Gastroesophageal sphincter (tissue), 4 donors: Measurements from ENCODE around the gene MTRF1. TPM values are rescaled to one million over a fixed set of nuclear protein-coding genes. Genes with fewer than 3 reads are reported as not detected.

Source experiments
- ATAC-seq: fragments of 150-250 bp; one replicate; pipeline ENCODE4 v1.9.1; 2016; ENCODE audit warnings: mild to moderate bottlenecking, moderate library complexity
- H3K27ac ChIP-seq, 4 donors: fragments of 200-600 bp; sonication (generic) in 3 of 4; 1 replicate in 3 of 4; 2 replicates in 1 of 4; pipeline ENCODE4 v1.5.1; 2016 to 2019
- H3K27me3 ChIP-seq: fragments of 200-600 bp; sonication (generic); one replicate; pipeline ENCODE4 v1.5.1; 2019
- H3K36me3 ChIP-seq, 2 donors: fragments of 200-600 bp; sonication (generic); one replicate each; pipeline ENCODE4 v1.5.1; 2019; ENCODE audit warnings: control low read depth in 1 of 2
- H3K4me1 ChIP-seq, 3 donors: fragments of 200-600 bp; sonication (generic); 1 replicate in 2 of 3; 2 replicates in 1 of 3; pipeline ENCODE4 v1.5.1; 2016 to 2019; ENCODE audit warnings: control low read depth in 2 of 3
- H3K4me3 ChIP-seq, 2 donors: fragments of 200-600 bp; sonication (generic); one replicate each; pipeline ENCODE4 v1.5.1; 2019; ENCODE audit warnings: mild to moderate bottlenecking in 1 of 2, moderate library complexity in 1 of 2
- H3K9me3 ChIP-seq, 3 donors: fragments of 200-600 bp; sonication (generic); one replicate each; pipeline ENCODE4 v1.5.1; 2017 to 2019; ENCODE audit warnings: control low read depth in 2 of 3
- EP300 ChIP-seq: sonication (generic); formaldehyde crosslinking; IDR thresholded peaks from one replicate; pipeline ENCODE4 v1.6.1; 2017; ENCODE audit warnings: antibody characterized with exemption, mild to moderate bottlenecking
- POLR2A ChIP-seq, 2 donors: fragments of 450-650 bp; IDR thresholded peaks; one replicate each; pipeline ENCODE4 v1.6.1; 2017; ENCODE audit warnings: antibody characterized with exemption in 2 of 2, mild to moderate bottlenecking in 2 of 2, moderate library complexity in 1 of 2
- POLR2AphosphoS5 ChIP-seq: sonication (generic); formaldehyde crosslinking; IDR thresholded peaks from one replicate; pipeline ENCODE4 v1.6.1; 2017; ENCODE audit warnings: antibody characterized with exemption
- WGBS, 2 donors: methylation state at CpG; one replicate each; pipeline ENCODE4 v1.1.5; 2018; ENCODE audit warnings: low coverage in 1 of 2; 5-methylcytosine and 5-hydroxymethylcytosine counted together
- total RNA-seq, 4 donors: library from RNA; depleted of rRNA; stranded (reverse); fragments of >200 nt; gene quantifications; one replicate each; pipeline ENCODE4 v1.1.0, GENCODE V29; 2016
- TF ChIP-seq, protein P1 (sequence below), 4 experiments: fragments of 200-600 bp in 2 of 4; fragments of 450-650 bp in 2 of 4; sonication (generic) in 1 of 4; IDR thresholded peaks; one replicate each; pipeline ENCODE4 v1.5.1; 2017 to 2019; ENCODE audit warnings: antibody characterized with exemption in 4 of 4, mild to moderate bottlenecking in 2 of 4, moderate library complexity in 2 of 4

The MTRF1 gene
- total RNA-seq, 4 donors from 2014 or later = 7.3 to 14.4 (median 10.2) TPM

DNA sequence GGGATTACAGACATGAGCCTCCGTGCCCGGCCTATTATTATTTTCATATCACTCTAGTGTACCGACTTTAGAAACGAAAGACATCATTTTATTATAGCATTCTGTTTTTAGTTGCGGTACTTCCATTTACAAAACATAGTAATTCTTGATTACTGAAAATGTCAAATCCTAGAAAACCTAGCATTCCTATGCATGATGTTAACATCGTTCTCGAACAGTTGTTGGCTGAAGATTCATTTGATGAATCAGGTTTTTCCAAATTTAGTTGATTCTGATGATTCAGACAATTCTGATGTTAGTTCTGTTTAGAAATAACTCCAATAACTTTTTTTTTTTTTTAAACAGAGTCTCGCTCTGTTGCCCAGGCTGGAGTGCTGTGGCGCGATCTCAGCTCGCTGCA, 11.5 kb upstream of the MTRF1 start:
- Histone ChIP-seq H3K27ac (no peak overlapping the region), H3K27me3 (no peaks in the 10 kb centered on the region), H3K4me3 (no peak overlapping the region), H3K9me3 (no peaks in the 10 kb centered on the region), H3K36me3 (no peaks in the 10 kb centered on the region), H3K4me1 (no peaks in the 10 kb centered on the region)
- WGBS, 2 donors = 90 to 96% methylated on average over 11 of the region's 11 CpGs
- ATAC-seq = no peak
- TF ChIP-seq, protein P1, sequence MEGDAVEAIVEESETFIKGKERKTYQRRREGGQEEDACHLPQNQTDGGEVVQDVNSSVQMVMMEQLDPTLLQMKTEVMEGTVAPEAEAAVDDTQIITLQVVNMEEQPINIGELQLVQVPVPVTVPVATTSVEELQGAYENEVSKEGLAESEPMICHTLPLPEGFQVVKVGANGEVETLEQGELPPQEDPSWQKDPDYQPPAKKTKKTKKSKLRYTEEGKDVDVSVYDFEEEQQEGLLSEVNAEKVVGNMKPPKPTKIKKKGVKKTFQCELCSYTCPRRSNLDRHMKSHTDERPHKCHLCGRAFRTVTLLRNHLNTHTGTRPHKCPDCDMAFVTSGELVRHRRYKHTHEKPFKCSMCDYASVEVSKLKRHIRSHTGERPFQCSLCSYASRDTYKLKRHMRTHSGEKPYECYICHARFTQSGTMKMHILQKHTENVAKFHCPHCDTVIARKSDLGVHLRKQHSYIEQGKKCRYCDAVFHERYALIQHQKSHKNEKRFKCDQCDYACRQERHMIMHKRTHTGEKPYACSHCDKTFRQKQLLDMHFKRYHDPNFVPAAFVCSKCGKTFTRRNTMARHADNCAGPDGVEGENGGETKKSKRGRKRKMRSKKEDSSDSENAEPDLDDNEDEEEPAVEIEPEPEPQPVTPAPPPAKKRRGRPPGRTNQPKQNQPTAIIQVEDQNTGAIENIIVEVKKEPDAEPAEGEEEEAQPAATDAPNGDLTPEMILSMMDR (IDR thresholded peaks at IDR 0.05) = no peak
- TF ChIP-seq POLR2AphosphoS5 (no peak), EP300 (no peak), POLR2A (IDR thresholded peaks at IDR 0.05) (no peak)

DNA sequence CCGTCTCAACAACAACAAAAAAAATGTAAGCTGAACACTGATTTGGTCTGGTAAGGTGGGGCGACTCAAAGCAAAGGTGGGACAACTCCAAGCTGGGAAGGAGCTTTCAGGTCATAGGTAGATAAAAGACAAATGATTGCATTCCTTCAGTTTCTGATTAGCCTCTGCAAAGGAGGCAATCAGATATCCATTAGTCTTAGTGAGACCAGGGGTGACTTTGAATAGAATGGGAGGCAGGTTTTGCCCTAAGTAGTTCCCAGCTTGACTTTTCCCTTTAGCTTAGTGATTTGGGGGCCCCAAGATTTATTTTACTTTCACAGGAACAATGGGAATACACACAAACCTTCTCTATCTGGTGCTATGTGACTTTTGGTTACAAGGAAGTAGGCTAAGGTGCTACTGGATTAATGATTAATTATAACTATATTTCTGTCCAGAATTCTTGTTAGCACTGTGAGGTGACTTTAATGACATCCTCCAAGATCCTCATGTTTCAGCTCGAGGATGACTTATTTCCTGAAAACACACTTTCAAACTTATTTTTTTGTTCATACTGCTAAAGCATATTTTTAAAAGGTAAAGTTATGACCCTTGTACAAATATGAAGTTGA, 10.6 kb upstream of the MTRF1 start:
- WGBS, 2 donors = 65 to 71% methylated on average over 2 of the region's 3 CpGs
- no peaks in the 10 kb centered on the region for H3K27me3 ChIP-seq
- no peak for ATAC-seq
- H3K4me1 ChIP-seq = no peaks in the 10 kb centered on the region
- no peak overlapping the region for H3K4me3 ChIP-seq
- H3K9me3 ChIP-seq = no peaks in the 10 kb centered on the region
- no peak for TF ChIP-seq POLR2A (IDR thresholded peaks at IDR 0.05)
- TF ChIP-seq POLR2AphosphoS5 = no peak
- TF ChIP-seq EP300 = no peak
- TF ChIP-seq, protein P1 (IDR thresholded peaks at IDR 0.05) = no peak
- H3K36me3 ChIP-seq = no peaks in the 10 kb centered on the region
- H3K27ac ChIP-seq = no peak overlapping the region

DNA sequence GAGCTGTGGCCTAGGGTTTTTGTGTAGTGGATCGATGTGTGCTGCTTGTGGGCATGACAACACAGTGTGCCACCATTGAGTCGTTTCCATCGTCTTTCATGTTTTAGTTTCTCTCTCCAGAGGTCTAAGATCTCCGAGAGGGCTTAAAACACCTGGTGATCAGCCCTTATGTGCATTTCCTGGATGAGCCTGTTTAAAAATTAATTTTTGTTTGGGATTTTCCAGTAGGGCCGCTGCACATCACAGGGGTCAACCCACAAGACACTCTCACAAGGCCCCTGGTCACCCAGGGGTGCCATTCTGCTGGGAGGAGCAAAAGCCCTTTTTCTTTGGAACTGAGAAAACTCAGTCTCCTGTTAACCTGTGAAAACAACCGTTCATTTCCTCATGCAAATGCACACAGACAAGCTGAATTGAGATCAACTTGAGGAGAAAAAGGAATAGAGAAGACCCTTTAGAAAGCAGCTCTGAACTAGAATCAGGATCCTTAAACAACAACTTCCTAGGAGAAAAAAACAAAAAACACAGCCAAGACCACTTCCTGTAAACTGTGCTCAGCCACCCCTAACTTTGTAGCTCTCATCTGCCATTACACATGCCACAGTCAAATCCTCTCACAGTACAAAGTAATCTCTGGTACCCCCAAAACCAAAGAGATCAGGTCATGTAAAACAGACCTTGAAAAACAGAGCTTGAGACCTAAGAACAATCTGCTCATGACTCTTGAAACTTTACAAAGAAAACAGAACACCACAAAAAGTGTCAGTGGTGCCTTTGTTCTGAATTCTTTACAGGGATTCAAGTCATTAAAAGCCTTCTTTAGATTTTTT, 8.3 kb upstream of the MTRF1 start:
- no peak overlapping the region for H3K4me3 ChIP-seq
- H3K27me3 ChIP-seq = no peaks in the 10 kb centered on the region
- no peak overlapping the region for H3K27ac ChIP-seq
- ATAC-seq = no peak
- TF ChIP-seq EP300 = no peak
- TF ChIP-seq POLR2AphosphoS5 = no peak
- TF ChIP-seq, protein P1 (IDR thresholded peaks at IDR 0.05) = no peak
- TF ChIP-seq POLR2A (IDR thresholded peaks at IDR 0.05) = no peak
- no peaks in the 10 kb centered on the region for H3K4me1 ChIP-seq
- no peaks in the 10 kb centered on the region for H3K36me3 ChIP-seq
- H3K9me3 ChIP-seq = peaks cover 0 to 5% (median 0%) of the 10 kb centered on the region in 3 donors
- WGBS, 2 donors = 77 to 86% methylated on average over 4 to 6 of the region's 6 CpGs

DNA sequence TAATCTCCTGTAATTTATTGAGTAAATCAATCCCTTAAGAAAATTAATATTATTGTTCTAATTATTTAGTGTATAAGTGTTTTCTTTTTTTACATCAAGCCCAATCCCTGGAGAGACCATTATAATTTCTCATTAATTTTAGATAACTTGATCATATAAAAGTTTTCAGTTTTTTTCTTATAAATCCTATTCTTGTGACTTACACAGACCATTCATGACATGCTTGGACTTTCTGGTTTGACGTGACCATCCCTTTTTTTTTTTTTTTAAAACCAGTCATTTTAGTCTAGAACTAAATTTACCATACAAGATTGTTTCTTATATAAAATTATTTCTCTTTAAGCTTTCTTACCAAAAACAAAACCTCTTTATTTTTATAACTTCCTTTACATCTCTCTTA, 5.4 kb upstream of the MTRF1 start:
- Histone ChIP-seq H3K27me3 (no peaks in the 10 kb centered on the region), H3K36me3 (no peaks in the 10 kb centered on the region), H3K4me1 (no peaks in the 10 kb centered on the region), H3K9me3 (peaks cover 0 to 5% (median 0%) of the 10 kb centered on the region in 3 donors), H3K27ac (no peak overlapping the region), H3K4me3 (no peak overlapping the region)
- no peak for ATAC-seq
- 0 to 5% methylated on average over 1 of the region's 1 CpG for WGBS, 2 donors
- TF ChIP-seq, protein P1 (IDR thresholded peaks at IDR 0.05) = no peak
- TF ChIP-seq POLR2A (IDR thresholded peaks at IDR 0.05) (no peak), EP300 (no peak), POLR2AphosphoS5 (no peak)

DNA sequence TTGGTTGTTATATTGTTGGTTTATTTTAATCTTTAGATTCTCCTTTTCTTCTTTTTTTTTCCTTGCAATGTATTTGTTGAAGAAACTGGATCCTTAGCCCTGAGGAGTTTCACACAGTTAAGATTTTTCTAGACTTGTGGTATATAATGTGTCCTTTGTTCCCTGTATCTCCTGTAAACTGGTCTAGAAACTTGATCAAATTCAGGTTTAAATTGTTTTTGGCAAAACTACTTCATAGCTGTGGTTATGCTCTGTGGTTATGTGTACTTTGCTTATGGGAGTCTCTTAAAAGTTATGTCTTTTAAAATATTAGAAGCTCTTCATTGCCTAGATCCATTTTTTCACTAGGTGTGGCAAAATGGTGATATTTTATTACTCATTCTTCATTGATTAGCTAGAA, 3.7 kb upstream of the MTRF1 start:
- Histone ChIP-seq H3K4me3 (no peak overlapping the region), H3K27me3 (no peaks in the 10 kb centered on the region), H3K4me1 (peaks cover 0 to 9% (median 0%) of the 10 kb centered on the region in 3 donors), H3K9me3 (peaks cover 0 to 5% (median 0%) of the 10 kb centered on the region in 3 donors), H3K27ac (no peak overlapping the region), H3K36me3 (no peaks in the 10 kb centered on the region)
- ATAC-seq = no peak
- TF ChIP-seq POLR2A (IDR thresholded peaks at IDR 0.05) (no peak), POLR2AphosphoS5 (no peak), EP300 (no peak)
- TF ChIP-seq, protein P1 (IDR thresholded peaks at IDR 0.05) = no peak
